Measurements from ENCODE around the gene ELP1.
"Not testable (repeated sequence)": the region's sequence is repeated elsewhere in the genome, so short reads cannot be mapped to it uniquely, and the experiment has no call there.

Gene ELP1

DNA sequence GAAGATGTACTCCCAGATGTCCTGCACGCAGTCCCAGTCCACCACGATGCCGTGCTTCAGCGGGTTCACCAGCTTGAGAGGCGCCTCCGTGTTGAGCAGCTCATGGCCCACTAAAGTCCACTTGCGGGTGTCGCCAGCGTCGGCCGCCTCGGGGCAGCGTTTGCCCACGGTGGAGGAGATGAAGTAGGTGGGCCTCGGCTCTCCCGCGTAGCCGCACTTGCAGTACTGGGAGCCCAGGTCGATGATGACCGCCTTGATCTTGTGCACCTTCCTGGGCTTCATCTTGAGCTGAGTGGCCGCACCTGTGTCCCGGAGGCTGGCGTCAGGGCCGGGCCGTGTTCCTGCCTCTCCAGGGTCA, 78.4 kb downstream of the ELP1 start:
- Histone ChIP-seq H3K9ac (ENCODE audit: low read length in 2 of 2) (no peak overlapping the region), H3K36me3 (ENCODE audit: control insufficient read depth in 2 of 2, insufficient read depth in 2 of 2, low read length in 2 of 2) (no peaks in the 10 kb centered on the region), H3K4me1 (ENCODE audit: control insufficient read depth, insufficient read depth, low read length) (no peaks in the 10 kb centered on the region), H3K27me3 (ENCODE audit: control insufficient read depth in 1 of 2, insufficient read depth in 2 of 2, low read length in 2 of 2) (peaks cover 0 to 4% of the 10 kb centered on the region in 2 donors), H3K9me3 (ENCODE audit: control insufficient read depth in 2 of 2, low read length in 2 of 2) (no peaks in the 10 kb centered on the region), H3K27ac (ENCODE audit: low read length) (no peak overlapping the region), H3K4me3 (ENCODE audit: low read length in 2 of 2) (no peak overlapping the region)

DNA sequence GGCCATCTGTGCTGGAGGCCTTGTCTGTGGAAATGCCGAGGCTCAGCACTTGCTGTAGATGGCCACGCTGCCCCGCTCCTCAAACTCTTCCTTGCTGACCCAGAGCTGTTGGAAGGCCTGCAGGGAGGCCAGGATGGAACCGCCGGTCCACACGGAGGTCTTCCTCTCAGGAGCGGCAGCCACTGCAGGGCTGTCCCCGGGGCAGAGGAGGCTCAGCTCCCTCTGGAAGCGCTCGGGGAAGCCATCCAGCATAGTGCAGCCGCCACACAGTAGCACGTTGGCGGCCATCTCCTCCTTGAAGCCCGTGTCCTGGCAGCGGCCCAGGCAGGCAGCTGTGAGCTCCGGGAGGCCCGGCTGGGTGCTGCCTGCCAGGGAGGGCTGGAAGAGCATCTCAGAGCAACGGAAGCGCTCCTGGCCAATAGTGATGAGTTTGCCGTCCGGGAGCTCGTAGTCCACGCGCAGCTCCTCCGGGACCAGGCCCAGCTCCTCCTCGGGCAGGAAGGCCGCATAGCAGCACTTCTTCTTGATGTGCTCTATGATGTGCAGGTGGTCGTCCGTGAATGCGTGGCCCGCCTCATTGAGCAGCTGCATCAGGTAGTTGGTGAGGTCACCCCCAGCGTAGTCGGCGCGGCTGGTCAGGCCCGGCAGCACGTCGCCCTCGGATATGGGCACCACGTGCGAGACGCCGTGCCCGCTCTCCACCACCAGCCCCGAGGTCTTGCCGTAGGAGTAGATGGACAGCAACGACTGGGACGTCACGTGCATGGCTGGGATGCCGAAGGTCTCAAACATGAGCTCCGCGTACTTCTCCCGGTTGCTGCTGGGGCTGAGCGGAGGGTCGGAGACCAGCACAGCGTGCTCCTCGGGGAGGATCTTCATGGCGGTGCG, 79.0 kb downstream of the ELP1 start:
- Histone ChIP-seq H3K27ac (ENCODE audit: low read length) (no peak overlapping the region), H3K27me3 (ENCODE audit: control insufficient read depth in 1 of 2, insufficient read depth in 2 of 2, low read length in 2 of 2) (peaks cover 0 to 4% of the 10 kb centered on the region in 2 donors), H3K9me3 (ENCODE audit: control insufficient read depth in 2 of 2, low read length in 2 of 2) (no peaks in the 10 kb centered on the region), H3K4me3 (ENCODE audit: low read length in 2 of 2) (no peak overlapping the region), H3K36me3 (ENCODE audit: control insufficient read depth in 2 of 2, insufficient read depth in 2 of 2, low read length in 2 of 2) (no peaks in the 10 kb centered on the region), H3K9ac (ENCODE audit: low read length in 2 of 2) (no peak overlapping the region), H3K4me1 (ENCODE audit: control insufficient read depth, insufficient read depth, low read length) (no peaks in the 10 kb centered on the region)

DNA sequence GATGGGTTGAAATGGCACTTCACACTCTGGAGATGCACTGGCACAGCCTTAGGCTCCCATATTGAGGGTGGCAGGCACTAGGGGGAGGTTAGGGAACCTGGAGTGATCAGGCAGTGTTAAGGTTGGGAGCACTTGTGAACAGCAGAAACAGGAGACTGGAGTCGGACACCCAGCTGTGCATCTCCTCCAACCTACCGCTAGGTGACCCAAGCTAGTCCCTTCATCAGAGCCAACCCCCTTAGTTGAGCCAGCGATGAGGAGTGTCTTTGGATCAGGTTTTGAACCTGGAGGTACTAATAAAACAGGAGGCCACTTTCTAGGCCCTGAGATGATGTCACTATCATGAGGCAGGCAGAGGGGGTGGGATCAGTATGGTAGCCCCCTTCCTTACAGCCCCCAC, 79.8 kb downstream of the ELP1 start:
- Histone ChIP-seq H3K9me3 (ENCODE audit: control insufficient read depth in 2 of 2, low read length in 2 of 2) (no peaks in the 10 kb centered on the region), H3K4me1 (ENCODE audit: control insufficient read depth, insufficient read depth, low read length) (no peaks in the 10 kb centered on the region), H3K4me3 (ENCODE audit: low read length in 2 of 2) (no peak overlapping the region), H3K27ac (ENCODE audit: low read length) (no peak overlapping the region), H3K36me3 (ENCODE audit: control insufficient read depth in 2 of 2, insufficient read depth in 2 of 2, low read length in 2 of 2) (no peaks in the 10 kb centered on the region), H3K9ac (ENCODE audit: low read length in 2 of 2) (no peak overlapping the region), H3K27me3 (ENCODE audit: control insufficient read depth in 1 of 2, insufficient read depth in 2 of 2, low read length in 2 of 2) (peaks cover 0 to 4% of the 10 kb centered on the region in 2 donors)

DNA sequence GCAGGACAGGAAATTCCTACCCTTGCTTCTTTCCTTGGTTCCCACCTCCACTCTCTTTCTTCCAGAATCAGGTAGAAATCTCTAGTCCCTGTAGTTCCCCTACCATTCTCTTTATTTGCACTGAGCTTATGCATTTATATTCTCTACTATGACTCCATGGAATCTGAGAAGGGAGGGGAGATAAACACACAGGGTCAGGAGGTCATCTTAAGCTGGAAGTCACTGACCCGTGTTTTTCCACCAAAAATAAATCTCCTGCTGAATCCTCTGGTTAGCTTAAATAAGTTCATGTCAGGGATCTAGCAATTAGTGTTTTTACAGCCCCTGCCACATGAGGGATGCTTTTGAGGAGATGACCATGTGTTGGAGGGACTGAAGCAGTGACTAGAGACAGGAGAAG, 81.8 kb downstream of the ELP1 start:
- Histone ChIP-seq H3K9ac (ENCODE audit: low read length in 2 of 2) (no peak overlapping the region), H3K27ac (ENCODE audit: low read length) (no peak overlapping the region), H3K36me3 (ENCODE audit: control insufficient read depth in 2 of 2, insufficient read depth in 2 of 2, low read length in 2 of 2) (no peaks in the 10 kb centered on the region), H3K4me3 (ENCODE audit: low read length in 2 of 2) (no peak overlapping the region), H3K4me1 (ENCODE audit: control insufficient read depth, insufficient read depth, low read length) (no peaks in the 10 kb centered on the region), H3K27me3 (ENCODE audit: control insufficient read depth in 1 of 2, insufficient read depth in 2 of 2, low read length in 2 of 2) (peaks cover 0 to 4% of the 10 kb centered on the region in 2 donors), H3K9me3 (ENCODE audit: control insufficient read depth in 2 of 2, low read length in 2 of 2) (no peaks in the 10 kb centered on the region)

DNA sequence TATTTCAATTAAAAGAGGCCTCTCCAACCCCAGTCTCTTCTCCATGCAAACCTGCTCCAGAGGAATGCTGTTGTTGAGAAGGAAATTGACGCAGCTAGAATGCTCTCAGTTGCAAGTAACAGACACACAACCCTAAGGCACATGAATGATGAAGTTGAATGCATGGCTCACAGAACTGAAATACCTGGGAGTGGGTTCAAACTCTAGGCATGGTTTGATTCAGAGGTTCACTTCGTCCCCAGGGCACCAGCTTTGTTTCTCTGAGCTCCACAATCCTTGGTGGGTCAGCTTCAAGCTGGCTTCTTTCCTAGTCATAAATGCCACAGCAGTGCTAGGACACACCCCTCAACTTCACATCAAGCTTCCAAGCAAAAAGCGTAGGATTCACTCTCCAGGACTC, 82.8 kb downstream of the ELP1 start:
- Histone ChIP-seq H3K9ac (ENCODE audit: low read length in 2 of 2) (no peak overlapping the region), H3K27ac (ENCODE audit: low read length) (no peak overlapping the region), H3K36me3 (ENCODE audit: control insufficient read depth in 2 of 2, insufficient read depth in 2 of 2, low read length in 2 of 2) (no peaks in the 10 kb centered on the region), H3K4me3 (ENCODE audit: low read length in 2 of 2) (no peak overlapping the region), H3K4me1 (ENCODE audit: control insufficient read depth, insufficient read depth, low read length) (no peaks in the 10 kb centered on the region), H3K27me3 (ENCODE audit: control insufficient read depth in 1 of 2, insufficient read depth in 2 of 2, low read length in 2 of 2) (peaks cover 0 to 4% of the 10 kb centered on the region in 2 donors), H3K9me3 (ENCODE audit: control insufficient read depth in 2 of 2, low read length in 2 of 2) (no peaks in the 10 kb centered on the region)

DNA sequence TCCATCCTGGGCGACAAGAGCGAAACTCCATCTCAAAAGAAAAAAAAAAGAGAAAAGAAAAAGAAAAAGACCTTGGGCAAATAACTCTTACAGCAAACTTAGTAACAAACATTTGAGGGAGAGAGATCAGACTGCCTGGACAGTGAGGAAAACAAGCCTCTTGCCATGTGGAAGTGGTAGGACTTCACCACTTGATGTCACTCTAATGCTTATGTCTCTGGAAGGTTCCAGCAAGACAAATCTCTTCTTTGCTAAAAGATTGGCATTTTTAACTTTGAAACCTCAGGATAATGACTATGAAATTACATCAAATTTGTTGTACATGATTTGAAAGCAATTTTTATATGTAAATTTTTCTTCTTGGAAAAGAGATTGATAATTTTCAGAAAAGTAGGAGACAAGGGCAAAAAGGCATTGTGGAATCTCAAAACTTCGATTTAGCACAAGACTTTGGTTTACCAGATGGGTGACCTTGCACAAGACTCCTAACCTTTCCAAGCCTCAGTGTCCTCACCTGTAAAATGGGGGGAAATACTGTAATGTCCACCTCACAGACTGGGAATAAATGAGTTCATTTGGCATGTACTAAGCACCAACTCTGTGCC, 83.5 kb downstream of the ELP1 start:
- Histone ChIP-seq H3K9ac (ENCODE audit: low read length in 2 of 2) (no peak overlapping the region), H3K36me3 (ENCODE audit: control insufficient read depth in 2 of 2, insufficient read depth in 2 of 2, low read length in 2 of 2) (no peaks in the 10 kb centered on the region), H3K4me3 (ENCODE audit: low read length in 2 of 2) (no peak overlapping the region), H3K27ac (ENCODE audit: low read length) (no peak overlapping the region), H3K27me3 (ENCODE audit: control insufficient read depth in 1 of 2, insufficient read depth in 2 of 2, low read length in 2 of 2) (peaks cover 0 to 4% of the 10 kb centered on the region in 2 donors), H3K9me3 (ENCODE audit: control insufficient read depth in 2 of 2, low read length in 2 of 2) (no peaks in the 10 kb centered on the region), H3K4me1 (ENCODE audit: control insufficient read depth, insufficient read depth, low read length) (no peaks in the 10 kb centered on the region)

DNA sequence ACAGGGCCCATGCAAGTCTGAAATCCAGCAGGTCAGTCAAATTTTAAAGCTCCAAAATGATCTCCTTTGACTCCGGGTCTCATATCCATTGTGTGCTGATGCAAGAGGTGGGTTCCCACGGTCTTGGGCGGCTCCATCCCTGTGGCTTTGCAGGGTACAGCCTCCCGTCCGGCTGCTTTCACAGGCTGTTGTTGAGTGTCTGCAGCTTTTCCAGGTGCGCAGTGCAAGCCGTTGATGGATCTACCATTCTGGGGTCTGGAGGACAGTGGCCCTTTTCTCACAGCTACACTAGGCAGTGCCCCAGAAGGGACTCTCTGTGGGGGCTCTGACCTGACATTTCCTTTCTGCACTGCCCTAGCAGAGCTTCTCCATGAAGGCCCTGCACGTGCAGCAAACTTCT, 85.6 kb downstream of the ELP1 start:
- H3K9ac ChIP-seq (ENCODE audit: low read length in 2 of 2); H3K4me3 ChIP-seq (ENCODE audit: low read length in 2 of 2); H3K27ac ChIP-seq (ENCODE audit: low read length); H3K27me3 ChIP-seq (ENCODE audit: control insufficient read depth in 1 of 2, insufficient read depth in 2 of 2, low read length in 2 of 2); H3K36me3 ChIP-seq (ENCODE audit: control insufficient read depth in 2 of 2, insufficient read depth in 2 of 2, low read length in 2 of 2); H3K4me1 ChIP-seq (ENCODE audit: control insufficient read depth, insufficient read depth, low read length); H3K9me3 ChIP-seq (ENCODE audit: control insufficient read depth in 2 of 2, low read length in 2 of 2): not testable (repeated sequence)

DNA sequence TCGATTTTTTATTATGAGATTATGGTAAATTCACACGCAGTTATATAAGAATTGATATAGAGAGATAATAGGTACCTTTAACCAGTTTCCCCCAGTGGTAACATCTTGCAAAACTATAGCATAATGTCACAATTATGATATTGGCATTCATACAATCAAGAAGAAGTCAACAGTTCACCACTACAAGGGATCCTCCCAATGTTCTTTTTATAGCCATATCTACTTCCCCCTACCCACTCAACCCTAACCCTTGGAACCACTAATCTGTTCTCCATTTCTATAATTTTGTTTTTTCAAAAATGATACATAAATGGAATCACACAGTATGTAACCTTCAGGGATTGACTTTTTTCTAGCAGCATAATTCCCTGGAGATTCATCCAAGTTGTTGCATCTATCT, 88.0 kb downstream of the ELP1 start:
- H3K27me3 ChIP-seq (ENCODE audit: control insufficient read depth in 1 of 2, insufficient read depth in 2 of 2, low read length in 2 of 2): no peaks in the 10 kb centered on the region
- H3K9me3 ChIP-seq (ENCODE audit: control insufficient read depth in 2 of 2, low read length in 2 of 2): no peaks in the 10 kb centered on the region
- H3K36me3 ChIP-seq (ENCODE audit: control insufficient read depth in 2 of 2, insufficient read depth in 2 of 2, low read length in 2 of 2): no peaks in the 10 kb centered on the region

DNA sequence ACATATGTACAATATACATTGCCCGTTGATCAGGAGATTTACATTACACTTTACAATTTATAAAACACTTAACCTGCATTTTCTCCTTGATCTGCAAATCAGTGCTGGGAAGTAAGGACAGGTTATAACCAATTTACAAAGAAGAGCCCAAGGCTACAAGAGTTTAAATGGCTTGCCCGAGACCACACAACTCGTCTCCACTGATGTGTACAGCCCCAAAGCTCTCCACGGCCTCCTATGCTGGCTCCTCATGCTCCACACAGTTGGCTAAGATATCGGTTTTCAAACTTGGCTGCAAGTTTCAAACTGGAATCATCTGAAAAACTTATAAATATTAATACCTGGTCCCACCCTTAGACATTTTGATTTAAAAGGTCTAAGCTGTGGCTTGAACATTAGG, 88.4 kb downstream of the ELP1 start:
- Histone ChIP-seq H3K36me3 (ENCODE audit: control insufficient read depth in 2 of 2, insufficient read depth in 2 of 2, low read length in 2 of 2) (no peaks in the 10 kb centered on the region), H3K9ac (ENCODE audit: low read length in 2 of 2) (no peak overlapping the region)

More for the DNA sequence above, 88.0 kb downstream of the ELP1 start:
- Histone ChIP-seq H3K4me3 (ENCODE audit: low read length in 2 of 2) (no peak overlapping the region), H3K9ac (ENCODE audit: low read length in 2 of 2) (no peak overlapping the region), H3K4me1 (ENCODE audit: control insufficient read depth, insufficient read depth, low read length) (no peaks in the 10 kb centered on the region), H3K27ac (ENCODE audit: low read length) (no peak overlapping the region)

DNA sequence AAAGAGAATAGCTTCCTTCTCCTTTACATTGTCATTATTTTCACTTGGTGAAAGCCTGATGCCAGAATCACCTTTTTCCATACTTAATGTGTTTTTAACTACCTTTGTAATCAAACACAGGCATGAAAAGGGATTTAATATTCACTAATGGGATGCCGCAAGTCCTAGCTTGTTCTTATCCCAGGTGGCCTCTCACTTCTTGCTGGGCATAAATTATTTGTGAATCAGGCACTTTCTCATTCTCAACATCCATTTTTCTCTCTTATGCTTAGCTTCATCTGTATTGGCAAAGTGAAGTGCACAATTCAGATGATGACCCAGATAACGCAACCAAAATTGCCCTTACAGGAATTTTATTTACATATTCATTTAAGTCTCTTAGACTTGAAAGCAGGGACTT, 89.1 kb downstream of the ELP1 start:
- H3K4me3 ChIP-seq (ENCODE audit: low read length in 2 of 2): no peak overlapping the region

More for the DNA sequence above, 88.4 kb downstream of the ELP1 start:
- H3K27ac ChIP-seq (ENCODE audit: low read length): no peak overlapping the region
- H3K27me3 ChIP-seq (ENCODE audit: control insufficient read depth in 1 of 2, insufficient read depth in 2 of 2, low read length in 2 of 2): no peaks in the 10 kb centered on the region
- H3K4me3 ChIP-seq (ENCODE audit: low read length in 2 of 2): no peak overlapping the region
- H3K4me1 ChIP-seq (ENCODE audit: control insufficient read depth, insufficient read depth, low read length): no peaks in the 10 kb centered on the region
- H3K9me3 ChIP-seq (ENCODE audit: control insufficient read depth in 2 of 2, low read length in 2 of 2): no peaks in the 10 kb centered on the region

DNA sequence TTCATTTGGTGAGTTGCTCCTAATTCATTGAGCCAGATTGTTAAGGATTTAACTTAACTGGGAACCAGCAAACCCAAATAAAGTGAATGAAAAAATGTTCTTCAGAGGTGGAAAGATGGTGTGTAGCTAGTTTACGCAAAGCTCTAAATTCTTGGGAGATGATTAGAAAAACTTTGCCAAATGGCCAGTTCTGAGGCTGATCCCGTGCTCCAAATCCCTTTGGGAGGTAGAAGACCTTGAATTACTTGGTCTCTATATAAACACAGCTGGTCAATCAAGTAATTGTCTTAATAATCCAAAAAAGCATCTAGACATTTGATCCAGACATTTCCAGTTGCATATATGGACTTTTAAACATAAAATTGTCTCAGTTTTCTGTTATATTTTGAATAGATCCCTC, 89.5 kb downstream of the ELP1 start:
- H3K9me3 ChIP-seq (ENCODE audit: control insufficient read depth in 2 of 2, low read length in 2 of 2): no peaks in the 10 kb centered on the region
- no peak overlapping the region for H3K4me3 ChIP-seq (ENCODE audit: low read length in 2 of 2)
- no peaks in the 10 kb centered on the region for H3K4me1 ChIP-seq (ENCODE audit: control insufficient read depth, insufficient read depth, low read length)
- no peaks in the 10 kb centered on the region for H3K36me3 ChIP-seq (ENCODE audit: control insufficient read depth in 2 of 2, insufficient read depth in 2 of 2, low read length in 2 of 2)
- H3K27ac ChIP-seq (ENCODE audit: low read length): no peak overlapping the region
- no peak overlapping the region for H3K9ac ChIP-seq (ENCODE audit: low read length in 2 of 2)
- no peaks in the 10 kb centered on the region for H3K27me3 ChIP-seq (ENCODE audit: control insufficient read depth in 1 of 2, insufficient read depth in 2 of 2, low read length in 2 of 2)

More for the DNA sequence above, 89.1 kb downstream of the ELP1 start:
- H3K27me3 ChIP-seq (ENCODE audit: control insufficient read depth in 1 of 2, insufficient read depth in 2 of 2, low read length in 2 of 2): no peaks in the 10 kb centered on the region
- H3K9me3 ChIP-seq (ENCODE audit: control insufficient read depth in 2 of 2, low read length in 2 of 2): no peaks in the 10 kb centered on the region
- no peak overlapping the region for H3K9ac ChIP-seq (ENCODE audit: low read length in 2 of 2)
- no peak overlapping the region for H3K27ac ChIP-seq (ENCODE audit: low read length)
- no peaks in the 10 kb centered on the region for H3K36me3 ChIP-seq (ENCODE audit: control insufficient read depth in 2 of 2, insufficient read depth in 2 of 2, low read length in 2 of 2)
- H3K4me1 ChIP-seq (ENCODE audit: control insufficient read depth, insufficient read depth, low read length): no peaks in the 10 kb centered on the region

All from stomach smooth muscle (tissue), 2 donors.